Measurements from ENCODE around the gene CACNA1S.

Gene CACNA1S

DNA sequence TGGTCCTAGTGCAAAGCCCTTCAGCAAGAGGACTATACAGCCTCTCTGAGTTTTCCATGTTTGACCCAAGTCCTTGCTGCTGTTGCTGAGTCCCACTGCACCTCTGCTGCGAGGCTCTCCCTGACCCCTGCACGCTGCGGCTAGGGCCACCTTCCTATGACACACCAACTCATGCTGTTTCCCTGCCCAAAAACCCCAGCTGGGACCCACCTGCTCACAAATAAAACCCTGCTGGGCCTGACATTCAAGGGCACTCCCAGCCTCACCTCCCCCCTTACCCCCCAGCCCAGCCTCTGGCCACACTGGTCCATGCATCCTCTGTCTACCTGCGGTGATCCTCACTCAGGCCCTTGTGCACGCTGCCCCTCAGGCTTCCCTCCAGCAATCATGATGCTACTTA, 27.1 kb upstream of the CACNA1S start:
- H3K4me3 ChIP-seq (ENCODE audit: low read depth, low read length), result no peak overlapping the region
- DNase-seq, result no peak
- H3K9me3 ChIP-seq (ENCODE audit: severe bottlenecking), result no peaks in the 10 kb centered on the region
- H3K27me3 ChIP-seq (ENCODE audit: insufficient read depth, low read depth, severe bottlenecking), result no peaks in the 10 kb centered on the region
- H3K27ac ChIP-seq, result peak overlapping the region; percentile 62
- H3K36me3 ChIP-seq, result peaks cover 92% of the 10 kb centered on the region
- TF ChIP-seq, protein P1, sequence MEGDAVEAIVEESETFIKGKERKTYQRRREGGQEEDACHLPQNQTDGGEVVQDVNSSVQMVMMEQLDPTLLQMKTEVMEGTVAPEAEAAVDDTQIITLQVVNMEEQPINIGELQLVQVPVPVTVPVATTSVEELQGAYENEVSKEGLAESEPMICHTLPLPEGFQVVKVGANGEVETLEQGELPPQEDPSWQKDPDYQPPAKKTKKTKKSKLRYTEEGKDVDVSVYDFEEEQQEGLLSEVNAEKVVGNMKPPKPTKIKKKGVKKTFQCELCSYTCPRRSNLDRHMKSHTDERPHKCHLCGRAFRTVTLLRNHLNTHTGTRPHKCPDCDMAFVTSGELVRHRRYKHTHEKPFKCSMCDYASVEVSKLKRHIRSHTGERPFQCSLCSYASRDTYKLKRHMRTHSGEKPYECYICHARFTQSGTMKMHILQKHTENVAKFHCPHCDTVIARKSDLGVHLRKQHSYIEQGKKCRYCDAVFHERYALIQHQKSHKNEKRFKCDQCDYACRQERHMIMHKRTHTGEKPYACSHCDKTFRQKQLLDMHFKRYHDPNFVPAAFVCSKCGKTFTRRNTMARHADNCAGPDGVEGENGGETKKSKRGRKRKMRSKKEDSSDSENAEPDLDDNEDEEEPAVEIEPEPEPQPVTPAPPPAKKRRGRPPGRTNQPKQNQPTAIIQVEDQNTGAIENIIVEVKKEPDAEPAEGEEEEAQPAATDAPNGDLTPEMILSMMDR (IDR thresholded peaks at IDR 0.05; ENCODE audit: low read depth, low read length), result no peak

DNA sequence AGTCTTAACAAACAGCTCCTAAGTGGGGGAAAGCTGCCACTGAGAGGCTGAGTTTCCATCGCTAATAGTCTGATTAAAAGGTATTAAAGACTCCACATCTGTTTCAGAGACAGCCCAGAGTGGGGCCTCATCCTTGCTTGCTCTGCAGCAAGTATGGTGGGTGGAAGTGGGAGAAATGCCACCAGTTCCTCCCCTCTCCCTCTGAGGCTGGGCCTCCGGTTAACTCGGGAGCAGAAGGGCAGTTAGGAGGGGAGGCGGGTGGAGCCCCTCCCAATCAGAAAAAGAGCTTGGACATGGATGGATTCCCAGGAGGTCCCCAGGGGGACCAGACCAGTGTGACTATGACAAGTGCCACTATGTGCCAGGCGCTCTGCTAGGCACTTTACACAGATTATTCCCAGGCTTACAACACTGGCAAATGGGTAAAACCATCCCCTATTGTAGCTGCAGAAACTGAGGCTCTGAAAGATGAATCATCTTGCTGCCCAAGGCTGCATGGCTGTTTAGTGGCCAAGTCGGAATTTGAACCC, 26.1 kb upstream of the CACNA1S start:
- TF ChIP-seq, protein P1 (IDR thresholded peaks at IDR 0.05; ENCODE audit: low read depth, low read length), result no peak
- Histone ChIP-seq H3K36me3 (peaks cover 87% of the 10 kb centered on the region), H3K27me3 (ENCODE audit: insufficient read depth, low read depth, severe bottlenecking) (no peaks in the 10 kb centered on the region), H3K27ac (peak overlapping the region; percentile 62), H3K9me3 (ENCODE audit: severe bottlenecking) (no peaks in the 10 kb centered on the region), H3K4me3 (ENCODE audit: low read depth, low read length) (no peak overlapping the region)
- DNase-seq, result peak; percentile 75

DNA sequence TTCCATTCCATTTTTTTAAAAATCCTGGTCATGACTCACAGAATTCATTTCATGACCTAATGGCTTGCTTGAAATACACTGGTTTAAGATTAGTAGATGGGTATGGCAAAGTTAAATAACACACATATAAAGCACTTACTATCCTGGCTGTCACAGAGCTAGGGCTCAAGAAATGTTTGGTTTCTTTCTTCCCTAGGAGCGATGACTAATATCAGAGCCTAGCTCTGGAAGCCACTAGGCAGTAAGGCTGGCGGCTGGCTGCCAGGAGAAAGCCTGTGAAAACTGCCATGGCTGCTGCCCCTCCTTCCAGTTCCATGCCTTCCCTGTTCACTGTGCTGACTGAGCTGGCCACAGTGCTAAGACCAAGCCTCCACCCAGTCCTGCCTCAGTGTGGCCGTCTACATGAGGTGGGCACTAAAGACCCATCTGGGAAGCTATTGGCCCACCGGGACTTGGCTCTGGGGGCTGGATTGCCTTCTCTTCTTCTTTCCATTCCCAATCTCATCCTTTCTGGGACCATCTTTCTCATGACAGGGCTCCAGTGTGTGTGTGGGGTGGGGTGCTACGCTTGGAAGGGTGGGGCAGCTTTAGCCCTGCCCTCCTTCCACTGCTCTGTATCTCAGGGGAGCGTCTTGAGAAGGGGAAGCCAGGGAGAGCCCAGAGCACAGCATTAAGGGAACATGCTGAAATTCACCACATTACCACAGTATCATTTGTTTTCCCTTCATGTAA, 25.5 kb upstream of the CACNA1S start:
- Histone ChIP-seq H3K4me3 (ENCODE audit: low read depth, low read length) (no peak overlapping the region), H3K36me3 (peaks cover 84% of the 10 kb centered on the region), H3K27ac (peak overlapping the region; percentile 62), H3K27me3 (ENCODE audit: insufficient read depth, low read depth, severe bottlenecking) (no peaks in the 10 kb centered on the region), H3K9me3 (ENCODE audit: severe bottlenecking) (no peaks in the 10 kb centered on the region)
- TF ChIP-seq, protein P1 (IDR thresholded peaks at IDR 0.05; ENCODE audit: low read depth, low read length), result no peak
- DNase-seq, result no peak

DNA sequence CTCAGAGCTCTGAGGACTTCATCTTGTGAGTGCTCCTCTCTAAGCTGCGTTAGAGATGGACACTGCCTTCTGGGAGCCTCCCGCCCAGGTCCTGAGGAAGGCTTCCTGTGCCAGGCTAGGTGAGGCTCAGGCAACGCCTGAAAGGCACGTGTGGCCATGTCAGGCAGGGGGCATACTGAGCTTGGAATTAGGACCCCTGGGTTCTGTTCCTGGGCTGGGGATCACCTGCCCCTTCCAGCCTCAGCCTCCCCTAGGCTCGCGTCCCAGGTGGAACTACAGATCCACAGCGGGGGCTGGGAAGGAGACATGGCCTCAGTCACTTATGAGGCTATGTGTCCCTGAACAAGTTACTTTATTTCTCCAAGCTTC, 24.8 kb upstream of the CACNA1S start:
- no peaks in the 10 kb centered on the region for H3K9me3 ChIP-seq (ENCODE audit: severe bottlenecking)
- H3K27me3 ChIP-seq (ENCODE audit: insufficient read depth, low read depth, severe bottlenecking), result no peaks in the 10 kb centered on the region
- no peak overlapping the region for H3K4me3 ChIP-seq (ENCODE audit: low read depth, low read length)
- TF ChIP-seq, protein P1 (IDR thresholded peaks at IDR 0.05; ENCODE audit: low read depth, low read length), result no peak
- H3K27ac ChIP-seq, result peak overlapping the region; percentile 62
- no peak for DNase-seq
- H3K36me3 ChIP-seq, result peaks cover 76% of the 10 kb centered on the region

DNA sequence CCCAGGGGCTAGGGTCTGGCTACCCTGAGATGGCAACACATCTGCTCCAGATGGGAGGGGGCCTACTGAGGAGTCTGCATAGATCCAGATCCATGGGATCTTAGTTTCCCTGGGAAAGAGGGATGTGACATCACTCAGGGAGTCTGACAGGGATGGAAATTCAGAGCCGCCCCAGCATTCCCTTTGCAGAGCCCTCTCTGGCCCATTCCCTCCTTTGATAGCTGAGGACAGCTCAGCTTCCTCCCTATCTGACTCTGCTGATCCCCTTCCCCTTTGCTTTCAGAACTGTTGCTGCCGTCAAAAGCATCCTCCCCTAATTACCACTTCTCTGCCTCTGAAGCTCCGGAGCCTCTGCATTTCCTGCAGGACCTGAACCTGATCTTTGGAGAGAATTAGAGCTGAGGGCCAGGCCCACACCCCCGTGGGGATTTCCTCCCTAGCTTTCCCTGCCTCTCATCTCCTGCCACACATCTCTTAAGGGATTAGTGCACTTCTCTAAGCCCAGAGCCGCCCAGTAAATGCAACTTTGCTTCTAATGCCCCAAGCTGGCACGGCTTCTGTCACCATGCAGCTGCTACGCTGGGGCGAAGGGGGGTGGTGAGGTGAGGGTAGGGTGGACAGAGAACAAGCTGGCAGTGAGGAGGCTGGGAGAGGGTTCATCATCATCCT, 24.3 kb upstream of the CACNA1S start:
- peak overlapping the region; percentile 62 for H3K27ac ChIP-seq
- DNase-seq, result peak; percentile 96
- H3K9me3 ChIP-seq (ENCODE audit: severe bottlenecking), result no peaks in the 10 kb centered on the region
- H3K36me3 ChIP-seq, result peaks cover 71% of the 10 kb centered on the region
- no peaks in the 10 kb centered on the region for H3K27me3 ChIP-seq (ENCODE audit: insufficient read depth, low read depth, severe bottlenecking)
- no peak overlapping the region for H3K4me3 ChIP-seq (ENCODE audit: low read depth, low read length)
- TF ChIP-seq, protein P1 (IDR thresholded peaks at IDR 0.05; ENCODE audit: low read depth, low read length), result no peak
